OCI-LY7 (cell line): ENCODE data around the gene ZNF292. TPM values are rescaled to one million over a fixed set of nuclear protein-coding genes. Genes with fewer than 3 reads are reported as not detected.

ENCODE experiments used
- BruUV-seq: library from RNA; stranded (reverse); fragments of 400-500 nt; replicated peaks from 2 replicates; lab custom pipeline; 2021; lab: Mats Ljungman, UMichigan
- CTCF ChIA-PET: fragments of 300-600 bp; sonication (Branson Sonifier 250); formaldehyde crosslinking; loops from one replicate; lab custom pipeline; 2022; ENCODE audit warnings: antibody characterized with exemption; ENCODE audit not compliant: unreplicated experiment; lab: Charles Lee
- POLR2A ChIA-PET: fragments of 300-600 bp; sonication (Branson Sonifier 250); formaldehyde crosslinking; loops from one replicate; lab custom pipeline; 2022; ENCODE audit warnings: antibody characterized with exemption; lab: Charles Lee
- DNase-seq: peaks from one replicate; pipeline ENCODE4 v3.0.0-alpha.2; 2015; ENCODE audit warnings: low spot score
- H2AFZ ChIP-seq: fragments of 200-600 bp; sonication (generic), shearing (Covaris generic); 2 replicates; pipeline ENCODE4 v1.6.1; 2014; ENCODE audit warnings: mild to moderate bottlenecking, antibody characterized with exemption, low read length, moderate library complexity
- H3K27ac ChIP-seq: fragments of 200-600 bp; sonication (generic); 2 replicates; pipeline ENCODE4 v1.5.1; 2014; ENCODE audit warnings: mixed run types, low read depth, mild to moderate bottlenecking, moderate library complexity, low read length, inconsistent platforms; ENCODE audit not compliant: poor library complexity, severe bottlenecking
- H3K36me3 ChIP-seq: fragments of 200-600 bp; sonication (generic); 2 replicates; pipeline ENCODE4 v1.6.1; 2014; ENCODE audit warnings: mild to moderate bottlenecking, antibody characterized with exemption, low read length, moderate library complexity, mixed read lengths; ENCODE audit not compliant: insufficient read depth
- H3K4me1 ChIP-seq: fragments of 200-600 bp; sonication (generic); 2 replicates; pipeline ENCODE4 v1.5.1; 2014; ENCODE audit warnings: mild to moderate bottlenecking, low read length; ENCODE audit not compliant: insufficient read depth, poor library complexity, severe bottlenecking
- H3K4me2 ChIP-seq: fragments of 200-600 bp; sonication (generic); 2 replicates; pipeline ENCODE4 v1.6.1; 2014; ENCODE audit warnings: mild to moderate bottlenecking, low read length
- H3K4me3 ChIP-seq: fragments of 200-600 bp; sonication (generic); 2 replicates; pipeline ENCODE4 v1.5.1; 2014; ENCODE audit warnings: mild to moderate bottlenecking, low read depth, low read length; ENCODE audit not compliant: poor library complexity, severe bottlenecking
- H3K79me2 ChIP-seq: fragments of 200-600 bp; sonication (generic); 2 replicates; pipeline ENCODE4 v1.6.1; 2016; ENCODE audit warnings: low read depth, mild to moderate bottlenecking, low read length, moderate library complexity, mixed read lengths; ENCODE audit not compliant: insufficient read depth
- H3K9me2 ChIP-seq: fragments of 200-600 bp; sonication (generic); 2 replicates; pipeline ENCODE4 v1.6.1; 2016; ENCODE audit warnings: mild to moderate bottlenecking, low read length, mixed read lengths; ENCODE audit not compliant: insufficient read depth
- H3K9me3 ChIP-seq: fragments of 200-600 bp; sonication (generic); 2 replicates; pipeline ENCODE4 v1.6.1; 2014; ENCODE audit warnings: mild to moderate bottlenecking, mixed run types, low read length, mixed read lengths
- H4K20me1 ChIP-seq: fragments of 200-600 bp; sonication (generic); 2 replicates; pipeline ENCODE4 v1.6.1; 2014; ENCODE audit warnings: mild to moderate bottlenecking, antibody characterized with exemption, low read length, moderate library complexity, mixed read lengths; ENCODE audit not compliant: insufficient read depth
- EZH2phosphoT487 ChIP-seq: fragments of 200-600 bp; sonication (generic); IDR thresholded peaks from 2 replicates; pipeline ENCODE4 v1.6.1; 2018; ENCODE audit warnings: low read depth, borderline replicate concordance, mild to moderate bottlenecking, mixed run types, antibody characterized with exemption, low read length, moderate library complexity, mixed read lengths
- intact Hi-C: fragments of 100-400 bp; cut with micrococcal nuclease; formaldehyde crosslinking; loops from one replicate; pipeline ENCODE4 v1.10.0; 2022; ENCODE audit not compliant: unreplicated experiment
- total RNA-seq, 2 experiments: library from RNA; depleted of rRNA in 1 of 2; stranded (reverse); fragments of >200 nt in 1 of 2; shearing (Covaris generic) in 1 of 2; gene quantifications; 2 replicates each; pipeline ENCODE4 v1.2.3, GENCODE V29; 2014 to 2022
- TF ChIP-seq, protein P1 (sequence below): fragments of 200-600 bp; sonication (generic); conservative IDR thresholded peaks from 2 replicates; pipeline ENCODE4 v1.5.1; 2014; ENCODE audit warnings: mild to moderate bottlenecking, antibody characterized with exemption, low read length, moderate library complexity, mixed read lengths

ZNF292 gene
- total RNA-seq, 2 experiments from 2014 or later = 18.7 to 53.7 TPM

- no peak for DNase-seq
- Histone ChIP-seq H3K36me3 (peaks cover 13% of the 10 kb centered on the region), H3K4me1 (peaks cover 11% of the 10 kb centered on the region), H3K9me2 (no peaks in the 10 kb centered on the region), H3K4me2 (no peak overlapping the region), H3K27ac (no peak overlapping the region), H2AFZ (no peak overlapping the region), H4K20me1 (no peaks in the 10 kb centered on the region), H3K4me3 (no peak overlapping the region), H3K9me3 (no peaks in the 10 kb centered on the region), H3K79me2 (peaks cover 78% of the 10 kb centered on the region; the same call in 1 of the 2 replicates)
- POLR2A ChIA-PET = no interaction called here
- CTCF ChIA-PET = no interaction called here
- no TSS peak for BruUV-seq
- TF ChIP-seq, protein P1, sequence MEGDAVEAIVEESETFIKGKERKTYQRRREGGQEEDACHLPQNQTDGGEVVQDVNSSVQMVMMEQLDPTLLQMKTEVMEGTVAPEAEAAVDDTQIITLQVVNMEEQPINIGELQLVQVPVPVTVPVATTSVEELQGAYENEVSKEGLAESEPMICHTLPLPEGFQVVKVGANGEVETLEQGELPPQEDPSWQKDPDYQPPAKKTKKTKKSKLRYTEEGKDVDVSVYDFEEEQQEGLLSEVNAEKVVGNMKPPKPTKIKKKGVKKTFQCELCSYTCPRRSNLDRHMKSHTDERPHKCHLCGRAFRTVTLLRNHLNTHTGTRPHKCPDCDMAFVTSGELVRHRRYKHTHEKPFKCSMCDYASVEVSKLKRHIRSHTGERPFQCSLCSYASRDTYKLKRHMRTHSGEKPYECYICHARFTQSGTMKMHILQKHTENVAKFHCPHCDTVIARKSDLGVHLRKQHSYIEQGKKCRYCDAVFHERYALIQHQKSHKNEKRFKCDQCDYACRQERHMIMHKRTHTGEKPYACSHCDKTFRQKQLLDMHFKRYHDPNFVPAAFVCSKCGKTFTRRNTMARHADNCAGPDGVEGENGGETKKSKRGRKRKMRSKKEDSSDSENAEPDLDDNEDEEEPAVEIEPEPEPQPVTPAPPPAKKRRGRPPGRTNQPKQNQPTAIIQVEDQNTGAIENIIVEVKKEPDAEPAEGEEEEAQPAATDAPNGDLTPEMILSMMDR = no peak
- no peak for TF ChIP-seq EZH2phosphoT487
- intact Hi-C loops = no loop called here
These were observed 44.4 kb downstream of the ZNF292 start for GRCh38 chr6:87199787-87200186.

GRCh38 chr6:87200469-87201175, 45.3 kb downstream of the ZNF292 start:
- ChIA-PET CTCF (no interaction called here), POLR2A (interaction anchor here (0.6 kb wide), 2 partner anchors 37 to 543 kb away, joined by 3 read pairs; no protein-coding TSS in a partner anchor)
- Histone ChIP-seq H2AFZ (no peak overlapping the region), H3K9me3 (no peaks in the 10 kb centered on the region), H3K4me1 (peaks cover 11% of the 10 kb centered on the region), H3K36me3 (peaks cover 13% of the 10 kb centered on the region), H3K9me2 (no peaks in the 10 kb centered on the region), H4K20me1 (no peaks in the 10 kb centered on the region), H3K27ac (no peak overlapping the region), H3K4me2 (no peak overlapping the region), H3K79me2 (peaks cover 78% of the 10 kb centered on the region; the same call in 1 of the 2 replicates), H3K4me3 (no peak overlapping the region)
- no TSS peak for BruUV-seq
- intact Hi-C loops = no loop called here
- no peak for DNase-seq
- TF ChIP-seq, protein P1 = no peak
- TF ChIP-seq EZH2phosphoT487 = no peak

- Histone ChIP-seq H3K79me2 (peaks cover 86% of the 10 kb centered on the region), H2AFZ (no peak overlapping the region), H3K27ac (no peak overlapping the region), H3K4me3 (no peak overlapping the region), H3K4me1 (peaks cover 11% of the 10 kb centered on the region), H4K20me1 (peaks cover 17% of the 10 kb centered on the region; the same call in 1 of the 2 replicates), H3K4me2 (no peak overlapping the region), H3K36me3 (peaks cover 21% of the 10 kb centered on the region), H3K9me3 (no peaks in the 10 kb centered on the region), H3K9me2 (no peaks in the 10 kb centered on the region)
- CTCF ChIA-PET = no interaction called here
- TF ChIP-seq, protein P1 = no peak
- TF ChIP-seq EZH2phosphoT487 = no peak
- no peak for DNase-seq
- no TSS peak for BruUV-seq
- POLR2A ChIA-PET = interaction anchor here (0.7 kb wide), 1 partner anchor 314 kb away, joined by 4 read pairs; no protein-coding TSS in a partner anchor
- intact Hi-C loops = no loop called here
These were observed 48.2 kb downstream of the ZNF292 start for GRCh38 chr6:87203448-87204023.
